Stimulated activated CD8-positive, alpha-beta memory T cell treated with anti-CD3 and anti-CD28 coated beads, Interleukin-12 subunit alpha, Interleukin-12 subunit beta, amount 100 ng/mL, for 24 hours (primary cell): ENCODE data around the gene CABLES2.

ENCODE experiments used
- DNase-seq: peaks from one replicate; pipeline ENCODE4 v3.0.0-alpha.2; 2020; ENCODE audit errors: extremely low read depth

CABLES2 gene

DNA sequence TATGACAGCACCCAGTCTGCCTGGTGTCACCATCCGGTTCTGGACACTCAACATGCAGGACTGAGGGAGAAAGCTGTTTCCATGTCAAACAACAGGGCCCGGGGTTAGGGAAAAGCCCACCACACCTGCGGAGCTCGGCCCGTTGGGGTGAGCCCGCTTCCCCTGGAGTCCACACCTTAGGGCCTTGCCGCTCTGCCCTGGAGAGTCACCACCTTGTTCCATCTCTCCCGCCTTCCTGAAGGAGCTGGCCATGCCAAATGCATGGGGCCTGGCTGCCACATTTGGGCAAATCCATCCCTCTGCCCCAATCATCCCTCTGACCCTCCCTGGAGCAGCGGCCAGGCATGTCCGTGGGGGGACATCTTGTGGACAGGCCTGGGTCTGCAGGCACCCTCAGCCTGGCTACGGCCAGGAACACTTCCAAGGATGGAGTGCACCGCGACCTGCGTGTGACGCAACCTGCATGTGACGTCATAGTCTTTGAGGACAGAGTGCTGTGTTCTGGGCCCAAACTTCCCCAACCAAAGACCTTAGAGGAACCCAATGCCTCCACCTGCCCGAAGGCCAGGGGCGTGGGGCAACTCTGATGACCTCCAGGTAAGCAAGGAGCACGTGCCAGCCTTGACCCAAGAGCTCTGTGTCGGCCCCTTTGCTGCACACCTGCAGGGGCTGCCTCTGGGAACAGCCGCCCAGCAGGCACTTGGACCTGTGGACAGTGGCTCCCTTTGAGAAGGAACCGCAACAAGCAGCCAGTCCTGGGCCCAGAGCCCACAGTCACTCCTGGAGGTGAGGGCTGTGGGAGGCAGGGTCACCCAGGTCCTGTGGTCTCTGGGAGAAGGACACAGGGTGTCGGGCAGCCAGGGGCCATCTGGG is 1.7 kb downstream of the CABLES2 start:
- DNase-seq, result no peak

DNA sequence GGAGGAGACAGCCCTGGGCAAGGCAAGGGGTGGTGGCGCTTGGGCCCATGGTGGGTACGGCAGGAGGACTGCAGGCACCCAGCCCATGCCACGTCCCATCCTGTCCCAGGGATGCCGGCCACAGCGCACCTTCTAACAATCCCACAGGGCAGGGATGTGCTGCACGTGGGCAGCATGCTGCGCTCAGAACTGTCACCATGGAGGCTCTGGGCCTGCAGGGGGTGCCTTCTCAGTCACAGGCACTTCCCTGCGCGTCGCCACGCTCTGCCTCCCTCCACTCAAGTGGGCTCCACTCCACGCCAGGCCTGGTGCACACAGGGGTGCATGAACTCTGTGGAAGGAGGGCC is 2.4 kb downstream of the CABLES2 start:
- DNase-seq, result no peak

DNA sequence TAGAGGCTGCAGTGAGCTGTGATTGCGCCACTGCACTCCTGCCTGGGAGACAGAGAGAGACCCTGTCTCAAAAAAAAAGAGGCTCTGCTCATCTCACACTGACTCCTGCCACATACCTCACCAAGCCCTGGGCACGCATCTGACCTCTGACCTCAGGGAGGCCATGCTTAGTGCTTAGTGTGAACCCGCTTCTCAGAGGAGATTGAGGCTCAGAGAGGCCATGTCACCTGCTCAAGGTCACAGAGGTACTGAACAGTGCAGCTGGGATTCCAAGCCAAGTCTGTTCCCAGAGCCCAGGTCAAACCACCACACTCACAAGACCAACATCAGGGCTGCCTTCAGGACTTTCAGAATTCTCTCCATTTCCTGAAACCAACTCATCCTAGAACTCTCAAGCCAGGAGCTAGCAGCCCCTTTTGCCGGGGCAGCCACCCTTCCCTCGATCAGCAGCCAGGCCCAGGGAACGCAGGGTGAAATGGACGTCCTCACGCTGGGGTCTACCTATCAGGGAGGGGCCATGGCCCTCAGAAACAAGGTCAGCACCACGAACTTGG is 2.9 kb downstream of the CABLES2 start:
- no peak for DNase-seq

DNA sequence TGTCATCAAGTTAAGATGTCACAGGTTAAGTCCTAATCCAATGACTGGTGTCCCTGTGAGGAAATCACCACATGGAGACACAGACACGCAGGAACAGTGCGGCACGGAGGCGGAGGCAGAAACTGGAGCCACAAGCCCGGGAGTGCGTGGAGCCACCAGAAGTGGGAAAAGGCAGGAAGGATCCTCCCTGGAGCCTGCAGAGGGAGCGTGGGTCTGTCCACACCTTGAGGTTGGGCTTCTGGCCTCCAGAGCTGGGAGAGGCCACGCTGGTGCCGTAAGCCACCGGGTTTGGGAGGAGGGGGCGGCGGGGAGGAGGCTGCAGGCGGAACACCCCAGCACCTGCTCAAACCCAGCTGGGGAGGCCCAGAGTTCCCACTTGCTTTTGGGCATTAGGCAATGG is 3.8 kb downstream of the CABLES2 start:
- DNase-seq, result no peak

DNA sequence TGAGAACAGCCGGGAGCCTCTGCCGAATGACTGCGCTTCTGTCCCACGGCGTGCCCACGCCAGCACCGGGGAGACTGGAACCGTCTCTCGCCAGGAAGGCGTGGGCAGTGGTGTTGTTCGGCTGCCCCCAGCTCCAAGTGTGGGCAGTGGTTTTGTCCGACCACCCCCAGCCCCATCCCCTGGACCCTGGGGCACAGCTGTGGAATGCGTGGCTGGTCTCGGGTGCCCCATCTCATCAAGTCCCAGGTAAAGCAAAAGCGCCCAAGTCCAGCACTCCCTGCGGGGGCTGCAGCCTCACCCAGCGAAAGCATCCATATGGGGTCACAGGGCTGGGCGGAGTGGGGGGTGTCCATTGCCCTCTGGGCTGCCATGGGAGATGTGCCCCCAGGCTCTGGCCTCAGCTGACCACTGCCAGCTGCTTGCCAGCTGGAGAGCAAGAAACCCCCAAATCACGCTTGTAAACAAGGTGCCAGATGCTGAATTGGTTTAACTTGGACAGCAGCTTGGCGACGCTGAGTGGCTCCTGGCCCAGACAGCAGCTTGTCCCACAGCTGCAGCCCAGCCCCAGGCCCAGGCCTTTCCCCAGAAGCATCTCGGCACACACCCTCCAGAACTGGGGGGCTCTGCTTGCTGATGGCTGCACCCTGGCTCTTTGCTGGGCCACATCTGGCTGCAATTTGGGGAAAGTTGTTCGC is 4.5 kb downstream of the CABLES2 start:
- DNase-seq, result no peak

DNA sequence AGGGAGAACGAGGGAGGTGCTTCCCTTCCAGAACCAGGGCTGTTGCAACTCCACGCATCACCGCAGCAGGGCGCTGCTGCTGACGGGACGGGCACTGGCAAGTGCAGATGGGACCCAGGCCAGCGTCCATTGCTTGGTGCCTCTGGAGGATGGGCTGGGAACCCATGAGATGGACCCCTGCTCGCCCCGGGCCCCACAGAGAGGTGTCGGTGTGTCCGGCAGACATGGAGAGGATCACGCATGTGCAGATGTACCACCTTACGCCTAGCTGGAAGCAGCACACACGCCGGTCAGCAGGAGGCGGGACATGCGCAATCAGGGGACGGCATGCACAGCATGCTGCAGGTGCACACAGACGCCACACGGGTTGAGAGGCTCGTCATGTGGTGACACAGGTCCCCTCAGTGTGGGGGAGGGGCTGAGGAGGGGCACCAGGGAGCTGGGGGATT is 5.7 kb downstream of the CABLES2 start:
- no peak for DNase-seq

DNA sequence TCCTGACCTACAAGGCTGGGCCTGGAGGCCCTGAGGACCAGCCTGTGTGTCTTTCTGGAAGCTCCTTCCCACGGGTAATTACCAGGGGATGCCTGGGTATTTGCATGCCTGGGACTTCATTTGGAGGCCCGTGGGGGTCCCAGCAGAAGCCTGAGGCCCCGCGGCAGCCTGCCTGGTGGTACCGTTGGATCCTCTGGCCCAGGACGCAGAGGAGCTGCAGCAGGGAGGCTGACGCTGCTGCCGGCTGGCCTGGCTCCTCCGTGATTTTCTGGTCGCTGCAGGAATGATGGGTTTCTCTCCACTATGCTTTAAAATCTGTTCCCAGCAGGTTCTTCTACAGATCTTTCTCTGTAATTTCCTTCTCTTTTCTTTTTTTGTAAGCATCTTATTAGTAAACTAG is 6.5 kb downstream of the CABLES2 start:
- DNase-seq, result no peak

DNA sequence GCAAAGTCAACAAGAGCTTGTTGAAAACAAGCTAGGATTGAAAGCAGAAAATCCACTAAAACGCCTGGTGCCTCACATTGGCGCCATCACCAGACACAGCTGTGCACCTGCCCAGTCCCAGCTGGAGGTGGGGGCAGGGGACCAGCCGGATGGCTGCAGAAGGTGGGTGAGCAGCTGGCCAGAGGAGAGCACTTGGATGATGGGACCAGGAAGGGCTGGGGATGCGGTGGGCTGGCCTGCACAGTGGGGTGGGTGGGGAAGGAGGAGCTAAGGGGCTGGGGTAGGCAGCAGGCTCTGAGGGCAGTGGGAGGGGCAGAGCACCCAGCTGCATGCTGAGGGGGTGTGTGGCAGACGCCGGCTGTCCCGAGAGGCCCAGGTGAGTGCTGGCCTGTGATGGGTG is 7.1 kb downstream of the CABLES2 start:
- no peak for DNase-seq

DNA sequence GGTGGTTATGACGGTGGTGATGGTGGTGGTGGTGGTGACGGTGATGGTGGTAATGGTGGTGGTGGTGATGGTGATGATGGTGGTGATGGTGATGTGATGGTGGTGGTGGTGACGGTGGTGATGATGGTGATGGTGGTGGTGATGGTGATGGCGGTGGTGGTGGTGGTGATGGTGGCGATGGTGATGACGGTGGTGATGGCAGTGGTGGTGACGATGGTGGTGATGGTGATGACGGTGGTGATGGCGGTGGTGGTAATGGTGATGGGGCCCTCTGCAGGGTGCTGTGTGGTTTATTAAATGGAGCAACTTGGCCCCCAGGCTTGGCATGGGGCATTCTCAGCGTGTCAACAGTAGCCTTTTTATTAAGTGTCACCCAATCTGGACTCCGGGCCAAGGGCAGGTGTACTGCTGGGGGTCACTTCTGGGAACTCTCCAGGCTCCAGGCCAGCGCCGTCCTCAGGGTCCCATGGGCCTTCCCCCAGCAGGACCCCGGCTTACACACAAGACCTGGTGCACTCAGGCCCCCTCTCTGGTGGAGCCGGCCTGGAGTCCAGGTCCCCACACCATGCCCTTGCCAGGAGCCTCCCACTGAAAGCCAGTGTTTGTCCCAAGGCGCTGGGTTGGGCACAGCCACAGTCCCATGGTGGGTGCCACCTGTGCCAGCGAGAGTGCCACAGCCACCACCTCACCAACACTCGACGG is 8.8 kb downstream of the CABLES2 start:
- DNase-seq, result no peak

DNA sequence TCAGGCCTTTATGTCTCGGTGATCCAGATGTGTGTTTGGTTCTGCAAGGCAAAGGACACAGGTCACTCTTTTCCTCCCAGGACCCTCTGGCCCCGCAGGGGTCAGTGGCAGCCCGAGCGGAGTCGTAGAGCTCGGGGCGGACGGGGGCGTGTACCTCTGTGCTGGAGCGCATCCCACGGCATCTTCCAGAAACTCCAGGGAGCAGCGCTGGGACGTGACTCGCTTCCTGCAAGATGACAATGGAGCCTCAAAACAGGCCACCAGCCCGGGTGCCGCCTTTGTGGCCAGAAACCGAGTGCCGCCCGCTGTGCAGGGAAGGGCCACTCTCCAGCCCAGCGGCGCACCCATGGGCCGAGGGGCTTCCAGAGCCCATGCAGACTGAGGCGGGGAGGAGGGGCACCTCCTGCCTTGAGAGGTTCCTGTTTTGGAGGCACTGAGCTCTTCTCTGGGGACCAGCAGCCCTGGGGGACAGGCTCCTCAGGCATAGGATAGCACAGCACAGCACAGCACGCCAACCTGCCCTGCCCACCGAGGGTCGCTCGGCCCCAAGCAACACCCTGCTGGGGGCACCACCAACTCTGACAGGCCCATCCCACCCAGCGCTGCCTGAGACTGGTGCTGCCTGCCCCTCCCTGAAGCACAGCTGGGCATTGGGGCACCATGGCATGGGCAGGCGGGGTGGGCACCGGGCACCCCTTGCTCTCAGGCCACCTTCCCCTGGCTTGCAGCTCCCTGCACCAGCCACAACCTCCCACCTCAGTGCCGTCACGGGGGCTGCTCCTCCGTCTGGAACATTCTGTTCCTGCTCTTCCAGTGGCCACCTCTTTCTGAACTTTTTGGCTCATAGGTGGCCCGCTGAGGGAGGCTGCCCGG is 10.5 kb downstream of the CABLES2 start:
- no peak for DNase-seq

DNA sequence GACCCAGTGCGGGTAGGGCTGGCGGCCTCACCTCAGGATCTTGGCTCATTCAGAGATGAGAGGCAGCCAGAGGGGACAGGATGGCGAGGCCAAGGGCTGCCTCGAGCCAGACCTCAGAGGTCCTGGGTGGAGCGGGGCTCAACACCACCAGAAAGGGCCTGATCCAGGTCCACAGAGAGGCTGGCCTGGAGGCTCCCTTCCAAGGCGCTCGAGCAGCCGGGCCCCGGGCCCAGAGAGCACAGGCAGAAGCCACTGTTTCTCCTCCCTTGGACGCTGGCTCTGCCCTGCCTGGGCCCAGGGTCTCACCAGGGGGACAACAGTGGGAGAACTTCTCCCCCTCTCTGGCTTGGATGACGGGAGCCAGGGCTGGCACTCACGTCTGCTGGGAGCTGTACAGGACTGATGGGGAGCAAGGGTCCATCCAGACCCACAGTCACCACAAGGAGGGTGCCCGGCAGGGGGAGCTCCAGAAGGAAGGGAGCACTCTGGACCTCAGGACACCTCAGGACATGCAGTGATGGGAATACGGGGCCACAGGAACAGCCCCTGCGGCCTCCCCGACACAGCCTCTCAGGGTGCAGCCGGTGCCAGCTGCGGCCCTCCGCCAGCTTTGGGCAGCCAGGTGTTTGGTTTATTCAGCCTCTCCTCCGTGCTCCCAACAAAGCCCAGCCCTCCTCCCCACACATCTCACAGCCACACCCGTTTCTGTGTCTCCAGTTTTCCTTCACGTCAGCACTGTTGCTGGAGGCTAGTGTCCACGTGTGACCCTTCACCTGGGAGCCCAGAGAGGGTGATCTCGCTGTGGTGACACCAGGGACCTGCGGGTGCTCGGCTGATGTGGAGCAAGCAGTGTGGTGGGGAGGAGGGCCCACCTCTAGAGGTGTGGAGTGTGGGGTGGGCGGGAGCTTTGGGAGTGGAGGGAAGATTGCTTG is 11.5 kb downstream of the CABLES2 start:
- no peak for DNase-seq

DNA sequence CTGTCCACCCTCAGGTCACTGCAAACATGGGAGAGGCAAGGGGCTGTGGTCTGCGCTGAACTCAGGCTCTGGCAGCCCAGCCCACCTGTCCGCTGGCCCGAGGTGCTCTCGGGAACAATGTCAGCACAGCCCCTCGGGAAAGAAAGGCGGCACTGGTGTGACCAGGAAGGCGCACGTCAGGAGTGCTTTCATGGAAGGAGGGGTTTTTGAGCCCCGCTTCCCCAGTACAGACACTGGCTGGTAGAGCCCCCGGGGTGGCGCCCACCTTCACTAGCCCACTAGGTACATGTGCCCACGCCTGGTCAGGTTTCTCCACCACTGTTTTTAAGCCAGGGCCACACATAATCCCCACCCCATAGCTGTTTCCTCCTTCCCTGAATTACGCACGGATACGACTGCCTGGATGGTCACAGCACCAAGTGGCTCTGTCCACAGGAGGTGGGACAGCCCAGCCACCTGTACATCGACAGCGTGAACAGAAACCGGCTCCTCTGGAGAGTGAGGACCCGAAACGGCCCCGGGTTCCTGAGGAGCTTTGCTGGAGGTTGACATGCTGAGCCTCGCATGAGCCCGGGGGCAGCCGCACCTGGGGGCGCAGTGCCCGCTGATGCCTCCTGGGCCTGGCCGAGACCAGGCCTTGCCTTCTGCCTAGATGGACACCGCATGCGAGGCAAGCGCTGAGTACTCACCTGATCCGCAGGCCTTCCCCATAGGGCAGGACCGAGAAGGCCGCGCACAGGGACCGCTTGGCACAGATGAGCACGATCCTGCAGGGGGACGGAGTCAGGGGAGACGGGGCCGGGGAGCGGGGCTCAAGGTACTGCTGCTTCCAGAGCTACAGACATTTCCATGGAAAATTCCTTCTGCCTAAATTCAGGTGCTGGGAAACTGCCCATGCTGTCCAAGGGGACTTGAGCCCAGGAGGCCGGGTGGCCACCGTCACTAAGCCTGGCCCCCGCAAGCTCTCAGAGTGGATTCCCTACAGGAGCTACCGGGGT is 12.5 kb downstream of the CABLES2 start:
- no peak for DNase-seq

DNA sequence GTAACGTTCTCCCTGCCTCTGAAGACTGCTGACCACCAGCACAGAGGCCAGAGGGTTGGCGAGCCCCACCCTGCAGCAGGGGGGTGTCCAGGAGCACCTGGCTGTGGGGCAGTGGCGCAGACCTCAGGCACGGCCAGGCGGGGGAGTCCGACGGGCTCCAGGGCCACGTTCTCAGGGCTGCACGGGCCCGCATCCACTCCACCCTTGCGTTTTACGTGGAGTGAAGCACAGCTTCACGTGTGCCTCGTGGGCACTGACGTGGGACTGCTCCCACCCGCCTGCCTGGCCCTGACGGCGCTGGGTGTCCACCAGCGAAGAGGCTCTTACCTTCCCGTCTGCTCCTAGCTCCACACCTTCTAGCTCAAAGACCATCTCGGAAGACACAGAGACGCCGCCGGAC is 13.3 kb downstream of the CABLES2 start:
- DNase-seq, result no peak

DNA sequence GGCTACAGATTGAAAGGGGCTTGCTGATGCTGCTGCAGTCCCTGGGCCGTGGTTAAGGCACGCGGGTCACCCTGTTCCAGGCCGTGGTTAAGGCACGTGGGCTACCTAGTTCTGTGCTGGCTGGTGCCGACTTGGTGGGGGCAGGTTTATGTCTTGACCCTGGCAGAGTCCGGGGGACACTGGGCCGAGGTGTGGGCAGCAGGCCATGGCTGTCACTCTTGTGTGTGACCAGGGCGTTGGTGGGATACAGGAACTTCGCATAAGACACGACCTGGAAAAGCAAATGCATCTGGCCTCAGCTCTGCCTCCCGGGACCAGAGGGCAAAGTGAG is 13.8 kb downstream of the CABLES2 start:
- DNase-seq, result no peak

DNA sequence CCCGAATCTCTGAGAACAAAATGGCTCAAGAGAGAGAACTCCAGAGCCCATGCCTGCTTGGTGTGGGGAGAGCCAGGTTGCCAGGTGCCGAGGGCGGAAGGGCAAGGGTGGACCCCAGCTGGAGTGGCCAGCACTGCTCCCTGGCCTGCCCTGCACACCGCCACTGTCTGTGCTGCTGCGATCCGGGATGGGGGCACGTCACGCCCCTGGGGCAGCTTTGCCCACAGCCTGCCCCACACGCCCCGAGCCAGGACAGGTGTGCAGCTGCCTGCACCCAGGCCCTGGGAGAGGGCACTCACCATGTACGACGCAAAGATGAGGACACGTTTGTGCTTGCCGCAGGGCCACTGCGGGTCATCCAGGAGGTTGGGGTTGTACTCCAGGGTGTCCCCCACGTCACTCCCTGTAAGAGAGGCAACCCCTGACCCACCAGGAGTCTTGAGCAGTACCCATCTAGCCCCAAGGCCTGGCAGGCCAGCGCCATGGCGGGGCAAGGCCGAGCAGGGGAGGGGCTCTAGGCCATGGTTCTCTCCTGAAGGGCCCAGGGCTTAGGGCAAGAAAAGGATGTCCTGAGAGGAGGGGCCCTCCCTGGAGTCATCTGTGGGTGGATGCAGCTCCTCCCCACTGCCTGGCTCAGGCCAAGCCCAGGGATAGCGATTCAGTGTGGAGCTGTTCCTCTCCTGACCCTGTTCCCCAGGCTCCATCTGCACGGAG is 14.3 kb downstream of the CABLES2 start:
- no peak for DNase-seq

DNA sequence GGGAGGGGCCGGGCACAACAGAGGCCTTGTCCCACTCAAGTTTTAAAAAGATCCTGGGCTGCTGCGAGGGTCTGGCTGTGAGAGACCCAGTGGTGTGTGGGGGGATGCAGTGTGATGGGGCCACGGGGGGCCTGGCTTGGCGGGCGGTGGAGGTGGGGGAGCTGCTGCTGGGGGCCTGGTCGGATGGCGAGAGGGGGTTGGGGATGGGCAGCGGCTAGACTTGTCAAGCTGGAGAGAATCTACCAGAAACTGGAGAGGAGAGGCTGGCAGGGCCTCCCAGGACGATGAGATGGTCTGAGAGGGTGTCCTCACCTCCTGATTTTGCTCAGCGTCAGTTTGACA is 15.0 kb downstream of the CABLES2 start:
- no peak for DNase-seq

DNA sequence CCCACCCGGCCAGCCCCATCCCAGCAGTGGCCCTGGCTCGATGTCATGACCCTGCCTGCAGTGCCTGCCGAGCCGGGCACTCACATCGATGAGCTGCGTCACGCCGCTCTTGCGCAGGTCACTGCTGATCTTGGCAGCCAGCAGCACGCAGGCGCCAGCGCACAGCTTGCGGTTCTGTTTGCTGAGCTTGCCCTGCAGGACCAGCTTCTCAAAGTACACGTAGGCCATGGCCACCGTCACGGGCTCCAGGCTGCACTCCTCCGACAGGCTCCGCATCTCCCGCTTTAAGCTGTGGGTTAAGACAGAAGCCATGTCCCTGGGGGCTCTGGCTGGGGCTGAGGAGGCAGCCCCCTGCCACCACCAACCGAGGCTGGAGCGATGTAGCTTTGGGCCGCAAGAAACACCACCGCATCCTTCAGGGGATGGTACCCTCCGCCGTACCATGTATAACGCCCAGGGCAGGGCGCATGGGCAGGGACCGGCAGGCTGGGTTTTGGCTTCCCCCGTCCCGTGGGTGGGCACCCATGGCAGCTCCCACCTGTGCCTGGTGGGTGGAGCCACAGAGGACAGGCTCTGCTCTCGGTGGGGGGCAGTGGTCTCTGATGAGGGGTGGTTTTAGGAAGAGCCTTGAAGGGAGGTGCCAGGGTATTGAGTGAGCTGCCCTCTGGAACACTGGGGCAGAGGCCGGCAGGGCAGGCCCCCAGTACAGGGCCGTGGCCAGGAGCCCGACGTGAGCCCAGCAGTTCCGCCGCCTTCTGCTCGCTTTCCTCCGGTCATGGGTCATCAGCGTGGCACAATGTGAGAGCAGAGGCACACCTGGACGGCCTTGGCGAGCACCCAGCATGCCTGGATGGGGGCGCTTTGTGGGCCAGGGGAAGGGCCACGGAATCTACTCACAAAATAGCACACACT is 15.7 kb downstream of the CABLES2 start:
- no peak for DNase-seq
